ENCODE data around the gene JAZF1. TPM values are rescaled to one million over a fixed set of nuclear protein-coding genes. Genes with fewer than 3 reads are reported as not detected.
A peak's percentile ranks its signal among the peaks of the same experiment; 100 is the strongest.

JAZF1 gene
- total RNA-seq, 2 experiments from 2014 or later, result 5.2 to 7.6 TPM

GRCh38 chr7:27972276-27972675 is 208.3 kb downstream of the JAZF1 start:
- Mint-ChIP-seq H3K9me3 (peaks cover 17% of the 10 kb centered on the region), H3K27ac (peak overlapping the region; percentile 94), H3K4me1 (peaks cover 30% of the 10 kb centered on the region), H3K27me3 (no peaks in the 10 kb centered on the region), H3K36me3 (ENCODE audit: low read depth) (peaks cover 16% of the 10 kb centered on the region), H3K4me3 (peak overlapping the region; percentile 50)
- CTCF ChIA-PET, result interaction anchor here (0.7 to 1.5 kb wide), 3 partner anchors 11 to 1109 kb away, joined by 3 to 5 read pairs (median 3); no protein-coding TSS in a partner anchor
- peak; percentile 49 for DNase-seq
- POLR2A ChIA-PET, result interaction anchor here (0.6 kb wide), 1 partner anchor 124 kb away, joined by 3 read pairs; no protein-coding TSS in a partner anchor

DNA sequence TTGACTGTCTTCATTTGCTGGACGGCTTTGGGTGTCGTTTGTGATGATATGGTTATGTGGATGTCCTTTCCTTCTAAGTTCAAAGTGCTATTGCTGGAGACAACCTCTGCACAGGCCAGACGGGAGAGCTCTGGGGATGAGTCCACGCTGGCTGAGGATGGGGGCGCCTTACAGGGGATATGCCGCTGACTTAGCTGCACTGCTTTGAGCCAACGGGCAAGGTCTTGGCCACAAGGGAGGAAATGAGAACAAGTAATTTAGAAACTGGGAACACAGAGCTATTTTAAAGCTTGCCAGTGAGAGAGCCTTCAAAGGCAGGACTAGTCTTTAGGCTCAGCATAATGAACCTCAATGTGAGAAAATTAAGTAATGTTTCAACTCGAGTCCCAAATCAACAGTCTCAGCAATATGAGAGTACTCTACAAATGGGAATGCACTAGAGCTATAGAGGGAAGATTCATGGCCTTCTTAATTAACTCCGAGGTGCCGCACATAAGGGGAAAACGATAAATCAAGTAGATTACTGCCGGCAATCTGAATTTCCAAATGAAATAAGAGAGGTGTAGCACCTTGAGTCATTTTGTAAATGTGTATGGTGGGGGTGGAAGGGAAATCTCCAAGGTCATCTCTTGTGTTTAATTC is 209.3 kb downstream of the JAZF1 start:
- ChIA-PET POLR2A (no interaction called here), CTCF (interaction anchor here (1.5 kb wide), 1 partner anchor 10 kb away, joined by 5 read pairs; no protein-coding TSS in a partner anchor)
- Mint-ChIP-seq H3K9me3 (peaks cover 17% of the 10 kb centered on the region), H3K4me3 (no peak overlapping the region), H3K27me3 (no peaks in the 10 kb centered on the region), H3K27ac (peak overlapping the region; percentile 94), H3K36me3 (ENCODE audit: low read depth) (peaks cover 16% of the 10 kb centered on the region), H3K4me1 (peaks cover 35% of the 10 kb centered on the region)
- no peak for DNase-seq

DNA sequence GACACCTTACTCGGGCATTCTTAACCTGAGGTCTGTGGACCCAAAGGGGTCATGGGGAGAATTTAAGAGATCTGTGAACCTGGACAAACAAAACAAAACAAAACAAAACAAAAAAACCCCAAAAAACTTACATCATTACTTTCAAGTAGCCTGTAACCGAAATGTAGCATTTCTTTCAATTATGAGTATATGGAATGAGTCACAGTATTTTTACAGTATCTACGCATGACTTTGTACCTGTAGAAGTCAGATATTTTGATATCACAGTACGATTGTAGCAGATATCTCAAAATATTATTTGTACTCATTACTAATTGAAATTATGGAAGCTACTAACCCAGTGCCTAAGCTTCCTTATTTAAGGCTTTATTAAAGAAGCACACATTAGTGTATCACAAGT is 210.2 kb downstream of the JAZF1 start:
- DNase-seq, result no peak
- Mint-ChIP-seq H3K4me3 (no peak overlapping the region), H3K9me3 (peaks cover 17% of the 10 kb centered on the region), H3K27me3 (peaks cover 4% of the 10 kb centered on the region), H3K4me1 (peaks cover 35% of the 10 kb centered on the region), H3K36me3 (ENCODE audit: low read depth) (peaks cover 16% of the 10 kb centered on the region), H3K27ac (no peak overlapping the region)
- ChIA-PET CTCF (no interaction called here), POLR2A (no interaction called here)

GRCh38 chr7:27969346-27969745 is 211.2 kb downstream of the JAZF1 start:
- ChIA-PET POLR2A (no interaction called here), CTCF (interaction anchor here (1.4 kb wide), 1 partner anchor 8 kb away, joined by 4 read pairs; no protein-coding TSS in a partner anchor)
- H3K27ac Mint-ChIP-seq, result peak overlapping the region; percentile 7
- peaks cover 16% of the 10 kb centered on the region for H3K36me3 Mint-ChIP-seq (ENCODE audit: low read depth)
- peaks cover 35% of the 10 kb centered on the region for H3K4me1 Mint-ChIP-seq
- peaks cover 15% of the 10 kb centered on the region for H3K9me3 Mint-ChIP-seq
- no peak for DNase-seq
- H3K4me3 Mint-ChIP-seq, result no peak overlapping the region
- peaks cover 4% of the 10 kb centered on the region for H3K27me3 Mint-ChIP-seq

GRCh38 chr7:27967639-27968038 is 213.0 kb downstream of the JAZF1 start:
- Mint-ChIP-seq H3K9me3 (peaks cover 12% of the 10 kb centered on the region), H3K4me3 (no peak overlapping the region), H3K36me3 (ENCODE audit: low read depth) (peaks cover 9% of the 10 kb centered on the region), H3K4me1 (peaks cover 31% of the 10 kb centered on the region), H3K27ac (no peak overlapping the region), H3K27me3 (peaks cover 4% of the 10 kb centered on the region)
- POLR2A ChIA-PET, result no interaction called here
- CTCF ChIA-PET, result no interaction called here
- DNase-seq, result no peak

- Mint-ChIP-seq H3K27me3 (peaks cover 4% of the 10 kb centered on the region), H3K4me1 (peaks cover 18% of the 10 kb centered on the region), H3K4me3 (no peak overlapping the region), H3K36me3 (ENCODE audit: low read depth) (peaks cover 4% of the 10 kb centered on the region), H3K27ac (no peak overlapping the region), H3K9me3 (peaks cover 7% of the 10 kb centered on the region)
- CTCF ChIA-PET, result interaction anchor here (0.6 kb wide), 1 partner anchor 135 kb away, joined by 5 read pairs; no protein-coding TSS in a partner anchor
- POLR2A ChIA-PET, result no interaction called here
- DNase-seq, result no peak
Observed at GRCh38 chr7:27966219-27966780, 214.3 kb downstream of the JAZF1 start.

DNA sequence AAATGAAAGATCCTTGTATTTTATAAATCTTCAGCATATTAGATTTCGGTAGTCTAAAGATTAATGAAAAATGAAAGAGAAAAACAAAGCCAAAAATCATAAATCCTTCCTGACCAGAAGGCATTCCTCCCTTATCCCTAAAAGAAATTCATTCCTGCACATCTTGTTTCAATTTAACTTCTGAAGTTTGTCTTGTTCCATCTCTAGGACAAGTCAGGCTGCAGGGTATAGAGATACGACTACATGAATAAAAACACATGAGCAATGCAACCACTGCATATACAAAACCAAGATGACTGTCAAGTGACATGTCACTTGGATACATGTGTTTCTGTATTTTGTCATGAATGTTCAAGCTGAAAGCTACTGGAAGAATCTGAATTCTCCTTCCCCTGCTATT is 214.9 kb downstream of the JAZF1 start:
- CTCF ChIA-PET, result interaction anchor here (0.6 kb wide), 1 partner anchor 136 kb away, joined by 5 read pairs; no protein-coding TSS in a partner anchor
- H3K36me3 Mint-ChIP-seq (ENCODE audit: low read depth), result peaks cover 2% of the 10 kb centered on the region
- no peak for DNase-seq

DNA sequence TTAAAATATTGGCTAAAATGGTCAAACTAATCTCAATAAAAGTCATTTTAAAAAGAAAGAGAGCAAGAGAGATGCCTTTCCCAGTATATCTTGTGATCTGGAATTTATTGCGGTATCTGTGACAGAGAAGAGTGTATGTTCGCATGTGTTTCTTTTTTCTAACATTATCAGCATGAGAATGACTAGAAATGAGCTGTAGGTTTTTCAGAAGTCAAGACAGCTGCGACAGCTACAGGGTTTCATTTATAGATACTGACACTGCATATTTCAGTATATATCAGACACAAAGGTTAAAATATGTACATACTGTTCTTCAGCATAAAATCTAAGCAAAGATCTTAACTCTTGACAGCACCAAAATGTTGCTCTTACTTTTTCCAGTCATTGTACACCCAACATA is 215.8 kb downstream of the JAZF1 start:
- Mint-ChIP-seq H3K27ac (no peak overlapping the region), H3K27me3 (peaks cover 4% of the 10 kb centered on the region), H3K36me3 (ENCODE audit: low read depth) (peaks cover 2% of the 10 kb centered on the region), H3K9me3 (peaks cover 2% of the 10 kb centered on the region), H3K4me3 (no peak overlapping the region), H3K4me1 (peaks cover 12% of the 10 kb centered on the region)
- POLR2A ChIA-PET, result no interaction called here
- CTCF ChIA-PET, result interaction anchor here (0.6 kb wide), 1 partner anchor 11 kb away, joined by 4 read pairs; no protein-coding TSS in a partner anchor
- no peak for DNase-seq

More for the DNA sequence above, 214.9 kb downstream of the JAZF1 start:
- Mint-ChIP-seq H3K9me3 (peaks cover 3% of the 10 kb centered on the region), H3K4me3 (no peak overlapping the region), H3K4me1 (peaks cover 12% of the 10 kb centered on the region), H3K27me3 (peaks cover 4% of the 10 kb centered on the region), H3K27ac (no peak overlapping the region)
- POLR2A ChIA-PET, result no interaction called here

GRCh38 chr7:27963056-27963455 is 217.5 kb downstream of the JAZF1 start:
- Mint-ChIP-seq H3K36me3 (ENCODE audit: low read depth) (no peaks in the 10 kb centered on the region), H3K4me1 (peaks cover 12% of the 10 kb centered on the region), H3K9me3 (peaks cover 2% of the 10 kb centered on the region), H3K27me3 (peaks cover 4% of the 10 kb centered on the region), H3K27ac (no peak overlapping the region), H3K4me3 (no peak overlapping the region)
- ChIA-PET CTCF (interaction anchor here (0.6 to 0.7 kb wide), 2 partner anchors 10 to 776 kb away, joined by 3 read pairs; no protein-coding TSS in a partner anchor), POLR2A (no interaction called here)
- DNase-seq, result no peak

GRCh38 chr7:27962273-27962672 is 218.3 kb downstream of the JAZF1 start:
- no peak overlapping the region for H3K4me3 Mint-ChIP-seq
- peaks cover 6% of the 10 kb centered on the region for H3K4me1 Mint-ChIP-seq
- ChIA-PET POLR2A (no interaction called here), CTCF (interaction anchor here (1.0 kb wide), 1 partner anchor 11 kb away, joined by 3 read pairs; no protein-coding TSS in a partner anchor)
- peaks cover 4% of the 10 kb centered on the region for H3K27me3 Mint-ChIP-seq
- H3K9me3 Mint-ChIP-seq, result peaks cover 2% of the 10 kb centered on the region
- no peaks in the 10 kb centered on the region for H3K36me3 Mint-ChIP-seq (ENCODE audit: low read depth)
- no peak overlapping the region for H3K27ac Mint-ChIP-seq
- DNase-seq, result no peak

DNA sequence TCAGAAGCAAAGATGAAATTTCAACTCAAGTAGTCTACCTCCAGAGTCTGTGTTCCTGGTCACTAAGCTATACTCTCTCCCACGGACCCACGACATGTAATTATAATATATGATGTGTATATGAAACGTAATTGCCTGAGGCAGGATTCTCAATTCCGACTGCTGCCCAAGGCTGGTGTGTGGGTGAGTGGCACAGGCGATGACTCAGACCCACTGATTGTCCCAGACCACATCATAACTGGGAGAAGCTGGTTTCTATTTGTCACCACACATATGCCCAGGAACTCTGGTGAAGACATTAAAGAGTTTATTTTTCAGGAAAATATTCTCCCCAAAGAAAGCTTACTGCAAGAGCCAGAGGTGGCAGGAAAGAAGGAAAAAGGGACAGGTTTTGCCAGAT is 219.3 kb downstream of the JAZF1 start:
- Mint-ChIP-seq H3K4me3 (no peak overlapping the region), H3K4me1 (no peaks in the 10 kb centered on the region), H3K36me3 (ENCODE audit: low read depth) (no peaks in the 10 kb centered on the region), H3K27me3 (peaks cover 4% of the 10 kb centered on the region), H3K9me3 (peaks cover 2% of the 10 kb centered on the region), H3K27ac (no peak overlapping the region)
- no peak for DNase-seq
- POLR2A ChIA-PET, result no interaction called here
- CTCF ChIA-PET, result interaction anchor here (0.5 to 1.3 kb wide), 6 partner anchors 8 to 1393 kb away, joined by 3 to 5 read pairs (median 3); no protein-coding TSS in a partner anchor

- Mint-ChIP-seq H3K27me3 (no peaks in the 10 kb centered on the region), H3K36me3 (ENCODE audit: low read depth) (no peaks in the 10 kb centered on the region), H3K4me3 (no peak overlapping the region), H3K4me1 (no peaks in the 10 kb centered on the region), H3K27ac (no peak overlapping the region), H3K9me3 (peaks cover 2% of the 10 kb centered on the region)
- POLR2A ChIA-PET, result no interaction called here
- no peak for DNase-seq
- CTCF ChIA-PET, result interaction anchor here (0.6 to 1.3 kb wide), 3 partner anchors 9 to 105 kb away, joined by 3 to 5 read pairs (median 4); no protein-coding TSS in a partner anchor
Observed at GRCh38 chr7:27960415-27960814, 220.2 kb downstream of the JAZF1 start.

DNA sequence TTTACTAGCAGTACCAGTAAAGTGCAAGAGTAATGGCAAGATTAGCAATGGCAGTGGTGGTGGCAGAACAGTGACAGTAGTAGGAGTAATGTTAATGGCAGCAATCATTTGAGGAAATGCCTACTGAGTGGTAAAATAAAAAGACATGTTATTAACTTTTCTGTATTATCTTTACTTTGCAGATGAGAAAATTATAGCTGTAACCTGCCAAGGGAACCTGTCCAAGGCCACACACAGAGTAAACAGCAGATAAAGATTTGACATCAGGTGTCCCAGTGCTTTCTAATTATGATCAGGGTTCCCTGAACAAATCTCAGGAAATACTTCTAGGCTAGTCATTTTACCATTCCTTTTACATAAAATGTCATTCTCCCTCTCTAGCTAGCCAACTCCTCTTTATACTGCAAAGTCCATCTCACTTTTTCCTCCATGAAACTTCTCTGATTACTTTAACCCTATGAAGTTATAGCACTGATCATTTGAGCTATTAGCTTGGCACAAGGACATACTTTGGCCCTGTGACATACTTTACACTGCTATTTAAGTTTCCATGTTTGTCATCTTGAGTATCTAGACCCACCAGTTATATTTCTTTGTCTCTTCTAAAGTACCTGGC is 221.6 kb downstream of the JAZF1 start:
- Mint-ChIP-seq H3K4me1 (peaks cover 2% of the 10 kb centered on the region), H3K27ac (no peak overlapping the region), H3K9me3 (peaks cover 2% of the 10 kb centered on the region), H3K36me3 (ENCODE audit: low read depth) (no peaks in the 10 kb centered on the region), H3K4me3 (no peak overlapping the region), H3K27me3 (no peaks in the 10 kb centered on the region)
- no peak for DNase-seq
- ChIA-PET CTCF (no interaction called here), POLR2A (no interaction called here)

Data from activated CD4-positive, alpha-beta T cell treated with anti-CD3 and anti-CD28 coated beads, Interleukin-2, amount 10 ng/mL, durations not matched to agents 7 days and 5 days (primary cell).